Measurements from ENCODE around the gene ADARB2.

ADARB2 gene

GRCh38 chr10:1660386-1660785 lies 76.9 kb downstream of the ADARB2 start:
- no peak for DNase-seq

- no peak for DNase-seq
These were observed 78.0 kb downstream of the ADARB2 start for GRCh38 chr10:1659221-1659791.

DNA sequence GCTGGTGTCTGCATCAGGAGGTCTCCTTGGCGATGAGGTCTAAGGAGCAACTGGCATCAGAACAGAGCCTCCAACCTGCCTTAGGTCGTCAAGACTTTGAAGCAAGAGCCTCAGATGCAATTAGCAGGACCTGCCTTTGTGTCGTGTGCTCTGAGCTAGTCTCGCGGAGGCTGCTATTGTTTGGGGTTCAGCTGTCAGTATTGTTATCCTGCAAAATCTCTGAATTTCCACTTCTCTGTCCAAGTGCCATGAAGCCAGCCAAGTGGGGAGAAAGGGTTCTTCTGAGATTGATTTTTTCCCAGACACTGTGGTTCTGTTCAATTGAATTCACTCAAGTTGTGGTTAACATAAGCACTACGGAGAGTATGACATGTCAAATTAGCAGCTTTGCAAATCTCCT lies 78.7 kb downstream of the ADARB2 start:
- DNase-seq: no peak

- no peak for DNase-seq
These were observed 79.8 kb downstream of the ADARB2 start for GRCh38 chr10:1657479-1657878.

DNA sequence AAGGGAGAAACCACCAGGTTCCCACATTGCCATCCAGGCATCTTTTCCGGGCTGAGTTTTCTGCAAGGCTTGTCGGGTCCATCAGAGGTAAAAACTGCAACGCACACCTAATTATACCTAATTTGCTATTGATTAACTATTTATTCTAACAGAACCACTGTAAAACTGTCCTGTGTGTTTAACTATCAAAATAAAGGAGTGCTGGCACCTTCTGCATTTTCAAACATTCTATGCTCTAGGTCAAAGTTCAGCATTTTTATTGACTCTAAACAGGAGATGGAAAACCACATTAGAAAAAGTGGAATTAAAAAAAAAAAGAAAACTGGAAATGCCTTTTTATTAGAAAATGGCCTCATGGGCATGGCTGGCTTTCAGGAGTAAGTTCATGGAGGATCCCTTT lies 82.0 kb downstream of the ADARB2 start:
- DNase-seq: no peak

DNA sequence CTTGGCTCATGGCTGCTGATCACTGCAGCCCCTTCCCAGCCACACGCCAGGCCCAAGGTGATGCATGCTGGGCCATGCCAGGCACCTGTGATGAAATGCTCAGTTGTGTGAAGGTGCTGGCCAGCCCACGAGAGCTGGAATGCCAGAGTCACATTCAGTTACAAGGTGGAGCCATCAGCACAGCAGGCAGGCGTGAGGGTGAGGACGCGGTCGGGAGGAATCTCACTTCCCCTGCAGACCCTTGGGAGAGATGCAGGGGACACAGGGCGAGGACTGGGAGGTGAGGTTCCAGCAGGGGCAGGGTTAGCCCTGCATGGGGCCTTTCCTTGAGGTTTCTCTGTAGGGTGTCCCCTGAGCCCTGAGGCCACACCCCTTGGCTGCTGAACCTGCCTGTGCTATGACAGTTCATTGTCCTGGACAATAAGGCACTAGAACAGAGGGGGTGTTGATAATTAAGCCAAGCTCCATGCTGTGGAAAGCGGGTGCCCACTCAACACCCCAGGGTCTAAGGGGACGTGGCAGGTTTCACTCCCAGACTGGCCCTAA lies 82.4 kb downstream of the ADARB2 start:
- no peak for DNase-seq

DNA sequence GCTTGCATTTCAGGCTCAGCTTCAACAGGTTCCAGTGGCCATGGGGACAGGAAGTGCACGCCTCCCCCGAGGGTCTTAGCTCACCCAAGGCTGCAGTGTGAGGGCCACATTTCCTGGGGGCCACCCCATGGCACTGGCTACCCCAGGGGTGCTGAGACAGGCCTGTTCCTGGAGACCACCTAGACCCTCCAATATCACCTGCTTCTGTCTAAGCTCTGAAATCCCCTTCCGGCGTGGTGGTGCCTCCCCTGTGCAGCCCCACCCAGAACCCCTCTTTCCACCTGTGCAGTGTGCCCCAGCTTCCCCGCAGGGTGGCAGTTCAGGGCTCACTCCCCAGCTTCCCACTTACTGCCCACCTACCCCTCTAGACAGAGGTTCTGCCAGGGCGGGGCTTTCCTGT lies 83.1 kb downstream of the ADARB2 start:
- no peak for DNase-seq

GRCh38 chr10:1653321-1653720 lies 84.0 kb downstream of the ADARB2 start:
- DNase-seq: no peak

- DNase-seq: no peak
These were observed 85.2 kb downstream of the ADARB2 start for GRCh38 chr10:1652151-1652550.

GRCh38 chr10:1651270-1651966 lies 85.9 kb downstream of the ADARB2 start:
- no peak for DNase-seq

DNA sequence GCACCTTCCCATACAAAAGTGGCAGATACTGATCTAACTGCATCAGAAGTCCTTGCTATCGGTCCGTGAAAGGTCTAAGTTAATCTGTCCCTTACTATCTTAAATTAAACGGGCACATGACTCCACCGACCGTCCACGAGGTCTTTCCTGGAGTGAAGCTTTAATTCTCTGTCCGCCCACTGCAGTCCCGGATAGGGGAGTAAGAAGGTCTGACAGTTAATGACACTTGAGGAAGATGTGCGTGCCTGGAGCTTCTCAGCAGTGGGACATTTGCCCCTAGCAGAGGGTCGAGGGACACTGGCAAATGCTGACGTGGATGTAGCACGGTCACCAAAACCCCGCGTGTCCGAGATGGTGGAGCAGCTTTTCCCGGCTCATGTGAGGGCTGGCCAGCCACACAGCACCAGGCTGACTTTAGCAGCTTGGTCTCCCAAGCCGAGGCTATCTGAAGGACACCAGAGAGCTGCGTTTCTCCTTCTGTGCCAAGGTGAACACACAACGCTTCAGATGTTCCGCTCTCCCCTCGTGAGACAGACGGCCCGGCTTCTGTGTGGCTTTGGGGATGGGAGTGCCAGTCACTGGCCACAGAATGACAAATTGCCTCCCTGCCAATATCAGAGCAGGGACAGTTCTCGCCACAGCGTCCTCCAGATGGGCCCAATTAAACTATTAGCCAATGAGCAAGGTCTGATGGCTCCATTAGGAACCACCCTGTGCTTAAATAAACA lies 86.6 kb downstream of the ADARB2 start:
- DNase-seq: no peak

- no peak for DNase-seq
These were observed 88.7 kb downstream of the ADARB2 start for GRCh38 chr10:1648648-1649047.

- no peak for DNase-seq
These were observed 91.0 kb downstream of the ADARB2 start for GRCh38 chr10:1646332-1646731.

DNA sequence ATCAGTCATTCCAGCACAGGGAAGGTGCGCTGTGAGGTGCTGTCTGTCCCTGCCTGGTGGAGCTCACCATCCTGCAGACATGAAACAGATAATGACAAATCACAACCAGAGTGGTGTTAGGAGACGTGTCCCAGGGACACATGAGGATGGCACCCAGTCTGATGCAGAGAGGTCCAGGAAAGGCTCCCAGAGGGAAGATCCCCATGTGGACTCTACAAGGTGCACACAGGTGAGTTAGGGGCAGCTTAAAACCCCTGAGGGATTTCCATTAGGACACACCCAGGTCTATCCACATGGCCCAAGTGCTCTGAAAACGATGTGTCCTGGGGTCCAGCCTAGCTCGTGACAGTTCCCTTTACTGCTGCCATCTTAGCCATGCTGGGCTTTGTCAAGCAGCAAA lies 91.4 kb downstream of the ADARB2 start:
- no peak for DNase-seq

- no peak for DNase-seq
These were observed 93.1 kb downstream of the ADARB2 start for GRCh38 chr10:1644191-1644711.

DNA sequence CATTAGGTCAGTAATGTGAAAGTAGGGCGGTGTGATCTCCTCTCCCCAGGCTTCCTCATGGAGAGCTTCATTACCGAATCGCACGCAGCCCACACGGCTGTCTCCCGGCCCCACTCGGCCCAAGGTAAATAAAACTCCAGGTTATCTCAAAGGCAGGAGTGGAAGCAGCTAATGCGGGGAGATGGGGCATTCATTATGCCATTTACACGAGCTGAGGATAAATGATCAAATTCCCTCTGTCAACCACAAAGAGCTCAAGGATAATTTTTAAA lies 93.5 kb downstream of the ADARB2 start:
- no peak for DNase-seq

DNA sequence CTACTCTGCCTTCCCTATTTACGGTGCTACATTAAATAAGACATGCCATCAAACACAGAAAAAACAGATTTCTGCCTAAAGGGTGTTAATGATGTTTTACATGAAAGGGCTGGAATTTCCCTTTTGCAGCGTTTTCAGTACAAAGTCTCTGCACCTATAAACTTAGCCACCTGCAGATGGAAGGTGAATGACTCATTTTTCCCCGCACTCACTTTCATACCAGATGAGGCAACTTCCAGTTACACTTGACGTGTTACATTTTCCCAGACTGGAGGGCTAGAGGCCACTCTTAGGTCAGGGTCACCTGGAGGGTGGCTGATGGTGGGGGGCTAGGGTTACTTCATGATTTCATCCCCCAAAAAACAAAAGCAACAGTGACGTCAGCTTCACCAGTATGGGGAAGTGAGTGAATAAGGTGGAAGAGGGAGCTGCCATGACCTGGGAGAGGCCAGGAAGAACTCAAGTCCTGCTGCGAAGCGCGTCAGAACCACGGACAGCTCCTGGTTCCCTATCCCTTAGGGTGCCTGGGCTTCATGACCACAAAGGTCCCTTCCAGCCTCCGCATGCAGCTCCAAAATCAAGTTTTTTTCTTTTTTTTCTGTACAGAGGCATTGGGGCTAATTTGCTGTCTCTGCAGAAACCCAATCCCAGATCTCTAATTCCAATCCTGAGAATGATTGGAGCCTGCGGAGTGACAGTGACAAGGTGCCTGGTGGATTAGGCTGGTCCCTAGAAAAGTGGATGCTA lies 94.0 kb downstream of the ADARB2 start:
- peak in 2 of 3 donors; percentile 9 to 24 for DNase-seq

- DNase-seq: no peak
These were observed 94.6 kb downstream of the ADARB2 start for GRCh38 chr10:1642600-1643160.

DNA sequence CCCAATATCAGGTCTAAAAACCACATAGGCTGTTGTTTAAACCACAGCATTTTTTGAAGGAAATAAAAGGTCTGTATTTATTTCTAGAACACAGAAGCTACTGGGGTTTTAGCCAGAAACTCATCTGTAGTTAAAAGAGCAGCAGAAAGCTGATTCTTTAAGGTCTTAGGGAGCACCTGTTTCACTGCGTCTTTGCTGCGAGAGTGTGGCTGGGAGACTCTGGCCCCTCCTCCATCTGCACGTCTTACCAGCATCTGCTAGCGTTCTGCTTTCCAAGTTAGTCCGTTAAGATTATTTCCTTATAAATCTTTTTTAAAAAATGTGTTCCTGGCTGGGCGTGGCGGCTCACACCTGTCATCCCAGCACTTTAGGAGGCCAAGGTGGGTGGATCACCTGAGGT lies 95.9 kb downstream of the ADARB2 start:
- no peak for DNase-seq

- DNase-seq: no peak
These were observed 98.4 kb downstream of the ADARB2 start for GRCh38 chr10:1638889-1639419.

DNA sequence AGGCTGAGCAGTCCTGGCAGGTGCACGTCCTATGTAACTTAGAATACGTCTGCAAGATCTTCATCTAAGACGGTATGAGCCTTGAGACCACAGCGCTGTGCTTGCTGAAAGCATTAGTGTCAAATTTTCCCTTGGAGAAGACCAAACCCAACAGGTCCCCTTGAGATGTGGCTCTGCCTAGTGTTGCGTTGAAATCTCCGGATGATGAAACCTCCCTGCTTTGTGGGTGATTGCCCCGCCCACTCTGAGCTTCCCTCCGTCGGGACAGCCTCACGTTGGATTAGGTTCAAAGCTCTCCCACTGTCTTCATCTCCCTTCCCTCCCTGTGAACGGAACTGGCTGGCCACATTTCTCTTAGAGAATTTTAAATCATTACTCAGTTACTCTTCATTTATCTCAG lies 102.0 kb downstream of the ADARB2 start:
- no peak for DNase-seq

DNA sequence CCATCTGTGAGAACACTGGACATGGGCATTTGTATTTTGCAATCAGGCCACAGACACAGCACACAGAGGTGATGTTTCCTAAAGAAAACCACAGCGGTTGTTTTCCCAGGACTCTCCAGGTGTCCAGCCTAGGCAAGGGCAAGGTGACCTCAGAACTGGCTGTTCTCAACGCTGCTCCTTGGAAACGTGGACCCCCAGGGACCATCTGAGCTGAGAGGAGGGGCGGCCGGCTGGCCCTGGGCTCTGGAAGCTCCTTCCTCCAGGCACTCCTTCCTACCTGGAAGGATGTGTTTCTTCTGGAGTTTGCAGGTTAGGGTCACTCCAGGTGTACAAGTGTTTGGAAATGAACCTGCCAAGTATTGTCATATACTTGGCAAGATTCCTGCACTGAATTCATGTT lies 103.1 kb downstream of the ADARB2 start:
- DNase-seq: no peak

- DNase-seq: no peak
These were observed 103.5 kb downstream of the ADARB2 start for GRCh38 chr10:1633783-1634182.

Data from suppressor macrophage treated with lipopolysaccharide for 1 hour (primary cell).